HepG2 (cell line): Measurements from ENCODE around the gene DCTN2. TPM values are rescaled to one million over a fixed set of nuclear protein-coding genes. Genes with fewer than 3 reads are reported as not detected.

ENCODE experiments used
- CENPT ChIP-seq: sonication (generic); formaldehyde crosslinking; IDR thresholded peaks from 2 replicates; pipeline ENCODE4 v1.8.0; 2022; ENCODE audit warnings: low read depth, mild to moderate bottlenecking, moderate library complexity, missing genetic modification reagents
- CENPX ChIP-seq: sonication (generic); formaldehyde crosslinking; IDR thresholded peaks from 2 replicates; pipeline ENCODE4 v1.9.0; 2021; ENCODE audit warnings: mild to moderate bottlenecking, missing genetic modification reagents, moderate library complexity
- FOXO1 ChIP-seq: sonication (generic); formaldehyde crosslinking; IDR thresholded peaks from 2 replicates; pipeline ENCODE4 v1.4.0; 2020; ENCODE audit warnings: missing genetic modification reagents
- JUN ChIP-seq: sonication (generic); formaldehyde crosslinking; IDR thresholded peaks from 2 replicates; pipeline ENCODE4 v1.4.0; 2020; ENCODE audit warnings: mild to moderate bottlenecking, missing genetic modification reagents
- JUND ChIP-seq: sonication (generic); formaldehyde crosslinking; IDR thresholded peaks from 2 replicates; pipeline ENCODE4 v1.8.0; 2022; ENCODE audit warnings: mild to moderate bottlenecking, missing genetic modification reagents
- MEF2D ChIP-seq: sonication (generic); formaldehyde crosslinking; IDR thresholded peaks from 2 replicates; pipeline ENCODE4 v1.5.1; 2020; ENCODE audit warnings: mild to moderate bottlenecking, missing genetic modification reagents
- POLR2A ChIP-seq, 2 experiments: IDR thresholded peaks; 2 replicates each; pipeline ENCODE4 v1.6.1; 2011; ENCODE audit warnings: low read depth in 2 of 2, low read length in 2 of 2, mild to moderate bottlenecking in 1 of 2, moderate library complexity in 1 of 2; ENCODE audit not compliant: insufficient read depth in 1 of 2
- SKI ChIP-seq: fragments of 450-650 bp; IDR thresholded peaks from one replicate; pipeline ENCODE4 v1.6.1; 2018; ENCODE audit warnings: mild to moderate bottlenecking; ENCODE audit not compliant: partially characterized antibody
- ZBTB3 ChIP-seq: sonication (generic); formaldehyde crosslinking; IDR thresholded peaks from 2 replicates; pipeline ENCODE4 v1.4.0; 2020; ENCODE audit warnings: low read depth, mild to moderate bottlenecking, moderate library complexity, missing genetic modification reagents, borderline replicate concordance
- ZNF281 ChIP-seq: sonication (generic); formaldehyde crosslinking; IDR thresholded peaks from 2 replicates; pipeline ENCODE4 v1.4.0; 2020; ENCODE audit warnings: missing genetic modification reagents, borderline replicate concordance
- polyA plus RNA-seq, 8 experiments: library from polyadenylated mRNA; depleted of rRNA in 3 of 8; stranded (reverse) in 7 of 8; unstranded in 1 of 8; fragments of >200 nt; fragmentation: Illumina TruSeq in 4 of 8; extraction: Trizol in 4 of 8; gene quantifications; 2 replicates each; pipeline versions ENCODE4 v1.2.1 to v1.2.3, GENCODE V29; 2011 to 2016; ENCODE audit warnings: low read depth in 4 of 8, missing spikeins in 1 of 8, mixed read lengths in 1 of 8; ENCODE audit not compliant: insufficient read depth in 1 of 8
- total RNA-seq, 5 experiments: library from RNA; depleted of rRNA; stranded (reverse); fragments of >200 nt; fragmentation: Illumina TruSeq; extraction: Trizol; gene quantifications; 2 replicates each; pipeline ENCODE4 v1.2.3, GENCODE V29; 2016; ENCODE audit warnings: low read depth in 1 of 5
- TF ChIP-seq, protein P1 (sequence below): sonication (generic); formaldehyde crosslinking; IDR thresholded peaks from 2 replicates; pipeline ENCODE4 v1.9.0; 2022; ENCODE audit warnings: missing genetic modification reagents, mild to moderate bottlenecking, borderline replicate concordance
- TF ChIP-seq, protein P2 (sequence below), 2 experiments: fragments of 450-650 bp in 1 of 2; sonication (generic) in 1 of 2; formaldehyde crosslinking in 1 of 2; IDR thresholded peaks; 2 replicates each; pipeline versions ENCODE4 v1.6.1 to v1.8.0; 2016 to 2022; ENCODE audit warnings: antibody characterized with exemption in 1 of 2, mild to moderate bottlenecking in 1 of 2, missing genetic modification reagents in 1 of 2

The DCTN2 gene
- total and polyA plus RNA-seq, 2 of the 13 experiments (the other 11 are each of a cell fraction or from before 2014, with no cell fraction given), result 72.0 to 77.4 TPM

DNA sequence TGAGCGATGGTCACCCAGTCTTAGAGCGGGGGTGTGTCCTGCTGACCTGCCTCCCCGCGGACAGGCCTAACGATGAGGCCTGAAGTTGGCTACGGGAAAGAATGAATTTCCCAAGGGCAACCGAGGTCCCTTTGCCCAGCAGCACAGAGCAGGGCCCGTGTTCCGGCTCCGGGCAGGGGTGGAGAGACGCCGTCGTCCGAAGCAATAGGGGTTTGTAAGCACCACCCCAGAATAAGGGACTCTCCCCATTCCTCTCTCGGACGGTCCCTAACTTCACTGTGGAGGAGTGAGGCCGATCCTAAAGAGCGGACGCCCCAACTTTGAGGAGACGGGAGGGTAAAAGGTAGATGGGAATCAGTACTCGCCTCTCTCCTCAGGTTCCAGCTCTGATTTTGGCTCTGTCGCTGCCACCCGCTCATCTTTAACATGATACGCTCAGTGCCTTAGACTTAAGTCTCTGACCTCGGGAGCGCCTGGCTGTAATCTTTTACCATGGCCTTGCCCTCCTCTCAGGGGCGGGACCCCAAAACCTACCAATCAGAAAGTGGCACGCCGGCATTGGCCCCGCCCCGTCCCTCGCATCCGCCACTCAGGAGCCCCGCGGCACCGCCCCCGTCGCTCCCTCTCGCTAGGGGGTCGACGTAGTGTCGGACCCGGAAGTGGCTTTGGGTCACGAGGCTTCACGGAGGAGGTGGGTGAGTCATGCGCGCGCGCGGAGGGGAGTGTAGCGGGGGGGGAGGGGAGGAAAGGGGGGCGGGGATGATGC is 26.8 kb downstream of the DCTN2 start, which contains the start of gene DDIT3 (continued):
- TF ChIP-seq SKI, result peak; percentile 32
- peak; percentile 8; the same call in 1 of the 2 replicates for TF ChIP-seq ZNF281 (CRISPR knock-in tag)
- TF ChIP-seq, protein P1, sequence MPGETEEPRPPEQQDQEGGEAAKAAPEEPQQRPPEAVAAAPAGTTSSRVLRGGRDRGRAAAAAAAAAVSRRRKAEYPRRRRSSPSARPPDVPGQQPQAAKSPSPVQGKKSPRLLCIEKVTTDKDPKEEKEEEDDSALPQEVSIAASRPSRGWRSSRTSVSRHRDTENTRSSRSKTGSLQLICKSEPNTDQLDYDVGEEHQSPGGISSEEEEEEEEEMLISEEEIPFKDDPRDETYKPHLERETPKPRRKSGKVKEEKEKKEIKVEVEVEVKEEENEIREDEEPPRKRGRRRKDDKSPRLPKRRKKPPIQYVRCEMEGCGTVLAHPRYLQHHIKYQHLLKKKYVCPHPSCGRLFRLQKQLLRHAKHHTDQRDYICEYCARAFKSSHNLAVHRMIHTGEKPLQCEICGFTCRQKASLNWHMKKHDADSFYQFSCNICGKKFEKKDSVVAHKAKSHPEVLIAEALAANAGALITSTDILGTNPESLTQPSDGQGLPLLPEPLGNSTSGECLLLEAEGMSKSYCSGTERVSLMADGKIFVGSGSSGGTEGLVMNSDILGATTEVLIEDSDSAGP (CRISPR knock-in tag), result peak; percentile 66
- TF ChIP-seq MEF2D (CRISPR knock-in tag), result no peak
- no peak for TF ChIP-seq CENPX
- TF ChIP-seq FOXO1 (CRISPR knock-in tag), result peak; percentile 34; the same call in 1 of the 2 replicates
- TF ChIP-seq JUN (CRISPR knock-in tag), result peak; percentile 82
- TF ChIP-seq POLR2A (IDR thresholded peaks at IDR 0.05; ENCODE audit: insufficient read depth in 1 of 2, low read depth in 2 of 2, low read length in 2 of 2), result peak; percentile 98 to 100
- TF ChIP-seq CENPT (CRISPR knock-in tag), result 0 out of 2 replicates have a peak, but pooled peaks have one; percentile 7
- peak; percentile 77 for TF ChIP-seq JUND (CRISPR knock-in tag)
- TF ChIP-seq, protein P2, sequence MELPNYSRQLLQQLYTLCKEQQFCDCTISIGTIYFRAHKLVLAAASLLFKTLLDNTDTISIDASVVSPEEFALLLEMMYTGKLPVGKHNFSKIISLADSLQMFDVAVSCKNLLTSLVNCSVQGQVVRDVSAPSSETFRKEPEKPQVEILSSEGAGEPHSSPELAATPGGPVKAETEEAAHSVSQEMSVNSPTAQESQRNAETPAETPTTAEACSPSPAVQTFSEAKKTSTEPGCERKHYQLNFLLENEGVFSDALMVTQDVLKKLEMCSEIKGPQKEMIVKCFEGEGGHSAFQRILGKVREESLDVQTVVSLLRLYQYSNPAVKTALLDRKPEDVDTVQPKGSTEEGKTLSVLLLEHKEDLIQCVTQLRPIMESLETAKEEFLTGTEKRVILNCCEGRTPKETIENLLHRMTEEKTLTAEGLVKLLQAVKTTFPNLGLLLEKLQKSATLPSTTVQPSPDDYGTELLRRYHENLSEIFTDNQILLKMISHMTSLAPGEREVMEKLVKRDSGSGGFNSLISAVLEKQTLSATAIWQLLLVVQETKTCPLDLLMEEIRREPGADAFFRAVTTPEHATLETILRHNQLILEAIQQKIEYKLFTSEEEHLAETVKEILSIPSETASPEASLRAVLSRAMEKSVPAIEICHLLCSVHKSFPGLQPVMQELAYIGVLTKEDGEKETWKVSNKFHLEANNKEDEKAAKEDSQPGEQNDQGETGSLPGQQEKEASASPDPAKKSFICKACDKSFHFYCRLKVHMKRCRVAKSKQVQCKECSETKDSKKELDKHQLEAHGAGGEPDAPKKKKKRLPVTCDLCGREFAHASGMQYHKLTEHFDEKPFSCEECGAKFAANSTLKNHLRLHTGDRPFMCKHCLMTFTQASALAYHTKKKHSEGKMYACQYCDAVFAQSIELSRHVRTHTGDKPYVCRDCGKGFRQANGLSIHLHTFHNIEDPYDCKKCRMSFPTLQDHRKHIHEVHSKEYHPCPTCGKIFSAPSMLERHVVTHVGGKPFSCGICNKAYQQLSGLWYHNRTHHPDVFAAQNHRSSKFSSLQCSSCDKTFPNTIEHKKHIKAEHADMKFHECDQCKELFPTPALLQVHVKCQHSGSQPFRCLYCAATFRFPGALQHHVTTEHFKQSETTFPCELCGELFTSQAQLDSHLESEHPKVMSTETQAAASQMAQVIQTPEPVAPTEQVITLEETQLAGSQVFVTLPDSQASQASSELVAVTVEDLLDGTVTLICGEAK (IDR thresholded peaks at IDR 0.05), result no peak
- TF ChIP-seq, protein P2 (CRISPR knock-in tag; IDR thresholded peaks at IDR 0.05), result peak; percentile 38; the same call in 1 of the 2 replicates
- TF ChIP-seq ZBTB3 (CRISPR knock-in tag), result 0 out of 2 replicates have a peak, but pooled peaks have one; percentile 61
